GM19455 (cell line): Measurements from ENCODE around the gene ATG14.
"Not testable (repeated sequence)": the region's sequence is repeated elsewhere in the genome, so short reads cannot be mapped to it uniquely, and the experiment has no call there.

Source experiments
- ATAC-seq: cut with Tn5 transposase; IDR thresholded peaks from one replicate; pipeline ENCODE4 v1.9.1; 2021; ENCODE audit not compliant: unreplicated experiment

ATG14 gene

DNA sequence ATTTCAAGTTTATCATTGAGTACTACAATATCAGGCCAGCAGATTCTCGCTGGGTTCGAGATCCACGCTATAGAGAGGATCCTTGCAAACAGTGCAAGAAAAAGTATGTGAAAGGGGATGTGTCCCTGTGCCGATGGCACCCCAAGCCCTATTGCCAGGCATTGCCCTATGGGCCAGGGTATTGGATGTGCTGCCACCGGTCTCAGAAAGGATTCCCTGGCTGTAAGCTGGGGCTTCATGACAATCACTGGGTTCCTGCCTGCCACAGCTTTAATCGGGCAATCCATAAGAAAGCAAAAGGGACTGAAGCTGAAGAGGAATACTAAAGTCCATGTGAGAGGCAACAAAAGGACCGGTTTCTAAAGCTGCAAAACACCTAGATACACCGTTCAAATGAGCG lies 59.4 kb downstream of the ATG14 start:
- ATAC-seq: no peak

DNA sequence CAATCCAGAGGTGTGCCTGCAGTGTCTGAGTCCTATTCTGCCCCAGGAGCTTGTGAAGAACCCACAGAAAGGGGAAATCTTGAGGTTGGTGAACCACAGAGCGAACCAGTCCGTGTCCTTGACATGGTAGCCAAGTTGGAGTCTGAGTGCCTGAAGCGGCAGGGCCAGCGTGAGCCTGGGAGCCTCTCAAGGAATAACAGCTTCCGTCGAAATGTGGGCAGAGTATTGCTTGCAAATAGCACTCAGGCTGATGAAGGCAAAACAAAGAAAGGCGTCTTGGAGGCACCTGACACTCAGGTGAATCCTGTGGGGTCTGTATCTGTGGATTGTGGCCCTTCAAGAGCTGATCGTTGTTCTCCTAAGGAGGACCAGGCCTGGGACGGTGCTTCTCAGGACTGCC lies 60.5 kb downstream of the ATG14 start:
- no peak for ATAC-seq

DNA sequence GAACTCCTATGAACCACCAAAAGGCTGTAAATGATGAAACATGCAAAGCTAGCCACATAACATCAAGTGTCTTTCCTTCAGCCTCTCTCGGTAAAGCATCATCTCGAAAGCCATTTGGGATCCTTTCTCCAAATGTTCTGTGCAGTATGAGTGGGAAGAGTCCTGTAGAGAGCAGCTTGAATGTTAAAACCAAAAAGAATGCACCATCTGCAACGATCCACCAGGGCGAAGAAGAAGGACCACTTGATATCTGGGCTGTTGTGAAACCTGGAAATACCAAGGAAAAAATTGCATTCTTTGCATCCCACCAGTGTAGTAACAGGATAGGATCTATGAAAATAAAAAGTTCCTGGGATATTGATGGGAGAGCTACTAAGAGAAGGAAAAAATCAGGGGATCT lies 61.2 kb downstream of the ATG14 start:
- ATAC-seq: no peak

GRCh38 chr14:55349565-55349964 lies 62.1 kb downstream of the ATG14 start:
- ATAC-seq: no peak

DNA sequence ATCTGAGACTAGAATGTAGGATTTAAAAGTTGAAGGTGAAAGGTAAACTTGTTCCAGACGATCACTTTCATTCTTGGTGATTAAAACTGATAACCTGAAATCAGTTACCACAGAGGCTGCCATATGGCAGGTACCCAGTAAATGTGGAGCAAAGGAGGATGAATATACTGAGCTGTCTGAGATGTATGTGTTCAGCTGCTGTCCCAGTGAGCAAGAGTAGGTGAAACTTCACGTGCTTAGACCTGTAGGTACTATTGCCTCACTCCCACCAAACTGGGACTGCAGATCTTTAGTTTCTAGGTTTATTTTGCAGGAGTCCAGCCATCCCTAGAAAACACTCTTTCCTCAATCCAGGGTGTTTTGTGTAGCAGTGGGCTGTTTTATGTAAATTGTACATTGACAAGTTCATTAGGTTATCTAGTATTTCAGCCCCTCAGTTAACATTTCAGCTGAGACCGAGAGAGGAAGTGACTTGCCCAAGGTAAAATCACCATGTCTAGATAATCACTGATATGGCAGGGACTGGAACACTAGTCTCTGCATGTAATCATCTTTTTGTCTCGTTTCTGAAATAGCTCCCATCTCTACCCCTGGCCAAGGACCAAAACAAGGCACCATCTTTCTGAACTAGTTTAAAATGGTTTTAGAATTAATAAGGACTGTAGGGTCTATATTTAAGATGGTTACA lies 62.7 kb downstream of the ATG14 start:
- no peak for ATAC-seq

- no peak for ATAC-seq
These were observed 63.9 kb downstream of the ATG14 start for GRCh38 chr14:55347748-55348147.

- no peak for ATAC-seq
These were observed 64.6 kb downstream of the ATG14 start for GRCh38 chr14:55347040-55347439.

GRCh38 chr14:55344582-55345163 lies 67.0 kb downstream of the ATG14 start:
- ATAC-seq: not testable (repeated sequence)

- ATAC-seq: no peak
These were observed 69.8 kb downstream of the ATG14 start for GRCh38 chr14:55341781-55342180.

GRCh38 chr14:55340482-55340881 lies 71.1 kb downstream of the ATG14 start:
- ATAC-seq: no peak

- ATAC-seq: peak; percentile 84
These were observed 71.9 kb downstream of the ATG14 start for GRCh38 chr14:55339770-55340169.

GRCh38 chr14:55336691-55337090 lies 74.9 kb downstream of the ATG14 start:
- no peak for ATAC-seq

DNA sequence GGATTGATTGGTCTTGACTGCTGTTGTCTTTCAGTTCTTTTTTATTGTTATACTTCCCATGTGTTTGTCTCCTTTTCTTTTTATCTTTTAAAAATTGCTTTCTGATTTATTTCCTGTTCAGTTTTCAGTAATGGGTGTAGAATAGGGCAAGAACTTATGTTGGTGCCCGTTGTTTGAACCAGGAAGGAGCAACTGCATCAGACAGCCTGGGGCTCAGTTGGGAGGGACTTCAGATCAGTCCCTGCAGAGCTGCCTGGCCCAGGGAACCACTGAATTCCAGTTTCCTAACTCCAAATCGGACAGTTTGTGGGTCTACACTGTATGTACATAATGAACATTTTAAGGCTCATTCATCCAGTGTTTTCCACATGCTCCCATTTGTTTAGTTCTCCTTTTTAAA lies 75.5 kb downstream of the ATG14 start:
- ATAC-seq: no peak

GRCh38 chr14:55333711-55334485 lies 77.7 kb downstream of the ATG14 start:
- ATAC-seq: no peak

DNA sequence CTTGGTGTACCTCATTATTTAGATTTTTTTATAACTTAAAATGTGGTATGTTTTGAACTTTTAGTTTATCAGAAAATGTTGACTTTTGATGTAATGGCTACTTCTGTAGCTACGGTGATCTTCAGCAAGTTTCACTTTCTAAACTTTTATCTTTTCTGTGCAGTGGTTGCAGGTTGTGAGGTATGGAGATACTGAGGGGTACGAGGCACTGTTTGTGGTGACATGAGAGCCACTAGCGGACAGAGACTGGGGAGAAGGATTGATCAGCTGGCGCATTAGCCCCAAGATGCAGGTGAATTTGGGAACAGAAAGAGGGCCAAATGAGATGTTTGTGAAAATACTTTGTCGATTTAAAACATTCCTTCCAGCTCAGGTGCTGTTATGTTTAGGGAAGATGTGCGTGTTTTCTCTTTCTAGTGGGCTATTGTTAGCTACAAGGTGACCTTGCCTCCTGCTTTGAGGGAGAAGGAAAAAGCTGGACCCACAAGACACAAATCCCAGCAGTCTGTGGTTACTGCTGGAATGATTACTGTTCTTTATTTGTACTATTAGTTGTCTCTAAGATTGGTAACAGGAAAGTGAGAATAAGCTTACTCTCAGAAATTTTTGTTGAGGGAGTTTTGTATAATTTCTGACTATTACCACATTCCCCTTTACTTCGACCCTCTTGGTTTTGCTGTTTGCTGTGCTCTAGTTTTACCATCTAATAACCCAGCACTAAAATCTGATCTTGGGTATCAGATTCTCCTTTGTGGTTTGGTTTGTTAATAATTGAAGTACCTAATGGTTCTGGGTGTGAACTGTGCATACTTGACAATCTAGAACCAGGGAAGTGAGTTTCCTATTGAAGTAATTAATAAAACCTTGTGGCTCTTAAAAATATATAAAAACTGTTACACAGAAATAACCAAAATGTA lies 78.7 kb downstream of the ATG14 start:
- ATAC-seq: peak; percentile 52

DNA sequence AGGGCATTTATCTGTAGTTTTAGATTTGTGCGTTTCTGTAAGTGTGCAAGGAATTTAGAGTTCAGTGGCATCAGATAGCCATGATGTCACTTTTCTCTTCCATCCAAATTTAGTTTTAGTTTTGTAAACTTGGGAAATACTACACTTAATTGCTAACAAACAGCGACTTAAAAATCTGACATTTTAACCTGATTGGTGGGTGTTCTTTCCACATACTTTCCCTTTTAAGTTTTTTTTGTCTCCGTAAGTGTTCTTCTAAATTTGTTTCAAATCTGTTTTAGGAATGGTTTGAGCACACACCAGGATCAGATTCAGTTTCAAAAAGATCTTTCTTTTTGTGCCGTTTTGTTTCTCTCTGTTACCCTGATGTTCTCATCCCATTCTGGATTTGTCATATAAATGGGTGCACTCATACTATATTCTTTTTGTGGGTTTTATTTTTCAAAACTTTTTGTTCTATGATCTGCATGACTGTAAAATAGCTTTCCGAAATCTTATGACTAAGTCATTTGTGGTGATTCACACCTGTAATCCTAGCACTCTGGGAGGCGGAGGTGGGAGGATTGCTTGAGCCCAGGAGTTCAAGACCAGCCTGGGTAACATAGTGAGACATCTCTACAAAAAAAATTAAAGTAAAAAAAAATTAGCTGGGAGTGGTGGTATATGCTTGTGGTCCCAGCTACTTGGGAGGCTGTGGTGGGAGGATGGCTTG lies 81.5 kb downstream of the ATG14 start:
- no peak for ATAC-seq

- no peak for ATAC-seq
These were observed 83.3 kb downstream of the ATG14 start for GRCh38 chr14:55328317-55328716.

- peak; percentile 83 for ATAC-seq
These were observed 84.5 kb downstream of the ATG14 start for GRCh38 chr14:55327179-55327578.

- no peak for ATAC-seq
These were observed 86.8 kb downstream of the ATG14 start for GRCh38 chr14:55324812-55325211.

DNA sequence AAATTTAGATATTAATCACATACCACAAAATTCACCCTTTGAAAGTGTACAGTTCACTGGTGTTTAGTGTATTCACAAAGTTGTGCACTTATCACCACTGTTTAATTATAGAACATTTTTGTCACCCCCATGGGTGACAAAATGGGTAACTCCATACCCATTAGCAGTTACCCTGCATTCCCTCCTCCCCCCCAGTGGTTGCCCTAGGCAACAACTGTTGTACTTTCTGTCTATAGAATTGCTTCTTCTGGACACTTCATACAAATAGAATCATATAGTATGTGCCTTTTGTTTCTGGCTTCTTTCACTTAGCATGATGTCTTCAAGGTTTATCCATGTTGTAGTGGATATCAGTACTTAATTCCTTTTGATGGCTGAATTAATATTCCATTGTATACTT lies 87.7 kb downstream of the ATG14 start:
- ATAC-seq: no peak

GRCh38 chr14:55318694-55319093 lies 92.9 kb downstream of the ATG14 start:
- ATAC-seq: no peak
